ENCODE data around the gene TRPM7. TPM values are rescaled to one million over a fixed set of nuclear protein-coding genes. Genes with fewer than 3 reads are reported as not detected.

The TRPM7 gene
- total and polyA plus RNA-seq, 2 of the 8 experiments (the other 6 are each of a cell fraction or from before 2014, with no cell fraction given): 7.5 to 33.2 TPM

DNA sequence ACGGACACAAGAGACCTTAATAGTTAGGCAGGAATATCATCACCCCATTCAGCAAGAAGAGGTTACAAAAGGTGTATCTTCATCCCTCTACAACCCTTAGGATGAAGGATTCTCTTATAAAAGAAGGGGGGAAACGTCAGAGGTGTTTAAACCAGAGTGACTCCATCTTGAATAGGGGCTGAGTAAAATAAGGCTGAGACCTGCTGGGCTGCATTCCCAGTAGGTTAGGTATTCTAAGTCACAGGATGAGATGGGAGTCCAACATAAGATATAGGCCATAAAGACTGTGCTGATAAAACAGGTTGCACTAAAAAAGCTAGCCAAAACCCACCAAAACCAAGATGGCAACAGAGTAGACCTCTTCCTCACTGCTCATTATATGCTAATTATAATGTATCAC, 16.5 kb downstream of the TRPM7 start (continued):
- TF ChIP-seq, protein P1, sequence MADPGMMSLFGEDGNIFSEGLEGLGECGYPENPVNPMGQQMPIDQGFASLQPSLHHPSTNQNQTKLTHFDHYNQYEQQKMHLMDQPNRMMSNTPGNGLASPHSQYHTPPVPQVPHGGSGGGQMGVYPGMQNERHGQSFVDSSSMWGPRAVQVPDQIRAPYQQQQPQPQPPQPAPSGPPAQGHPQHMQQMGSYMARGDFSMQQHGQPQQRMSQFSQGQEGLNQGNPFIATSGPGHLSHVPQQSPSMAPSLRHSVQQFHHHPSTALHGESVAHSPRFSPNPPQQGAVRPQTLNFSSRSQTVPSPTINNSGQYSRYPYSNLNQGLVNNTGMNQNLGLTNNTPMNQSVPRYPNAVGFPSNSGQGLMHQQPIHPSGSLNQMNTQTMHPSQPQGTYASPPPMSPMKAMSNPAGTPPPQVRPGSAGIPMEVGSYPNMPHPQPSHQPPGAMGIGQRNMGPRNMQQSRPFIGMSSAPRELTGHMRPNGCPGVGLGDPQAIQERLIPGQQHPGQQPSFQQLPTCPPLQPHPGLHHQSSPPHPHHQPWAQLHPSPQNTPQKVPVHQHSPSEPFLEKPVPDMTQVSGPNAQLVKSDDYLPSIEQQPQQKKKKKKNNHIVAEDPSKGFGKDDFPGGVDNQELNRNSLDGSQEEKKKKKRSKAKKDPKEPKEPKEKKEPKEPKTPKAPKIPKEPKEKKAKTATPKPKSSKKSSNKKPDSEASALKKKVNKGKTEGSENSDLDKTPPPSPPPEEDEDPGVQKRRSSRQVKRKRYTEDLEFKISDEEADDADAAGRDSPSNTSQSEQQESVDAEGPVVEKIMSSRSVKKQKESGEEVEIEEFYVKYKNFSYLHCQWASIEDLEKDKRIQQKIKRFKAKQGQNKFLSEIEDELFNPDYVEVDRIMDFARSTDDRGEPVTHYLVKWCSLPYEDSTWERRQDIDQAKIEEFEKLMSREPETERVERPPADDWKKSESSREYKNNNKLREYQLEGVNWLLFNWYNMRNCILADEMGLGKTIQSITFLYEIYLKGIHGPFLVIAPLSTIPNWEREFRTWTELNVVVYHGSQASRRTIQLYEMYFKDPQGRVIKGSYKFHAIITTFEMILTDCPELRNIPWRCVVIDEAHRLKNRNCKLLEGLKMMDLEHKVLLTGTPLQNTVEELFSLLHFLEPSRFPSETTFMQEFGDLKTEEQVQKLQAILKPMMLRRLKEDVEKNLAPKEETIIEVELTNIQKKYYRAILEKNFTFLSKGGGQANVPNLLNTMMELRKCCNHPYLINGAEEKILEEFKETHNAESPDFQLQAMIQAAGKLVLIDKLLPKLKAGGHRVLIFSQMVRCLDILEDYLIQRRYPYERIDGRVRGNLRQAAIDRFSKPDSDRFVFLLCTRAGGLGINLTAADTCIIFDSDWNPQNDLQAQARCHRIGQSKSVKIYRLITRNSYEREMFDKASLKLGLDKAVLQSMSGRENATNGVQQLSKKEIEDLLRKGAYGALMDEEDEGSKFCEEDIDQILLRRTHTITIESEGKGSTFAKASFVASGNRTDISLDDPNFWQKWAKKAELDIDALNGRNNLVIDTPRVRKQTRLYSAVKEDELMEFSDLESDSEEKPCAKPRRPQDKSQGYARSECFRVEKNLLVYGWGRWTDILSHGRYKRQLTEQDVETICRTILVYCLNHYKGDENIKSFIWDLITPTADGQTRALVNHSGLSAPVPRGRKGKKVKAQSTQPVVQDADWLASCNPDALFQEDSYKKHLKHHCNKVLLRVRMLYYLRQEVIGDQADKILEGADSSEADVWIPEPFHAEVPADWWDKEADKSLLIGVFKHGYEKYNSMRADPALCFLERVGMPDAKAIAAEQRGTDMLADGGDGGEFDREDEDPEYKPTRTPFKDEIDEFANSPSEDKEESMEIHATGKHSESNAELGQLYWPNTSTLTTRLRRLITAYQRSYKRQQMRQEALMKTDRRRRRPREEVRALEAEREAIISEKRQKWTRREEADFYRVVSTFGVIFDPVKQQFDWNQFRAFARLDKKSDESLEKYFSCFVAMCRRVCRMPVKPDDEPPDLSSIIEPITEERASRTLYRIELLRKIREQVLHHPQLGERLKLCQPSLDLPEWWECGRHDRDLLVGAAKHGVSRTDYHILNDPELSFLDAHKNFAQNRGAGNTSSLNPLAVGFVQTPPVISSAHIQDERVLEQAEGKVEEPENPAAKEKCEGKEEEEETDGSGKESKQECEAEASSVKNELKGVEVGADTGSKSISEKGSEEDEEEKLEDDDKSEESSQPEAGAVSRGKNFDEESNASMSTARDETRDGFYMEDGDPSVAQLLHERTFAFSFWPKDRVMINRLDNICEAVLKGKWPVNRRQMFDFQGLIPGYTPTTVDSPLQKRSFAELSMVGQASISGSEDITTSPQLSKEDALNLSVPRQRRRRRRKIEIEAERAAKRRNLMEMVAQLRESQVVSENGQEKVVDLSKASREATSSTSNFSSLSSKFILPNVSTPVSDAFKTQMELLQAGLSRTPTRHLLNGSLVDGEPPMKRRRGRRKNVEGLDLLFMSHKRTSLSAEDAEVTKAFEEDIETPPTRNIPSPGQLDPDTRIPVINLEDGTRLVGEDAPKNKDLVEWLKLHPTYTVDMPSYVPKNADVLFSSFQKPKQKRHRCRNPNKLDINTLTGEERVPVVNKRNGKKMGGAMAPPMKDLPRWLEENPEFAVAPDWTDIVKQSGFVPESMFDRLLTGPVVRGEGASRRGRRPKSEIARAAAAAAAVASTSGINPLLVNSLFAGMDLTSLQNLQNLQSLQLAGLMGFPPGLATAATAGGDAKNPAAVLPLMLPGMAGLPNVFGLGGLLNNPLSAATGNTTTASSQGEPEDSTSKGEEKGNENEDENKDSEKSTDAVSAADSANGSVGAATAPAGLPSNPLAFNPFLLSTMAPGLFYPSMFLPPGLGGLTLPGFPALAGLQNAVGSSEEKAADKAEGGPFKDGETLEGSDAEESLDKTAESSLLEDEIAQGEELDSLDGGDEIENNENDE (IDR thresholded peaks at IDR 0.05; ENCODE audit: insufficient replicate concordance, low read length): no peak

All from H1 (cell line).